ENCODE measurements around the gene NEFH. TPM values are rescaled to one million over a fixed set of nuclear protein-coding genes. Genes with fewer than 3 reads are reported as not detected.
A peak's percentile ranks its signal among the peaks of the same experiment; 100 is the strongest.
"Not testable (repeated sequence)": the region's sequence is repeated elsewhere in the genome, so short reads cannot be mapped to it uniquely, and the experiment has no call there.

NEFH gene
- 0.32 TPM for total RNA-seq

GRCh38 chr22:29479417-29480261 is at the start of gene NEFH:
TSS of gene NEFH (plus strand) at chr22:29480218. CDS start at chr22:29480263, 45 bp downstream.
- intact Hi-C loops (cut with DNase I), result no loop called here
- DNase-seq (ENCODE audit: low spot score in 2 of 2), result no peak
- no peak within 1 kb of the TSS for H3K27ac ChIP-seq
- no peak for TF ChIP-seq CTCF (IDR thresholded peaks at IDR 0.05)
- peak within 1 kb of the TSS; percentile 42 to 43 for H3K4me3 ChIP-seq
- peaks cover 7% of the 10 kb centered on the region for H3K27me3 ChIP-seq
- H3K4me1 ChIP-seq, result peaks cover 2 to 6% of the 10 kb centered on the region in 2 donors
- no peaks in the 10 kb centered on the region for H3K36me3 ChIP-seq
- H3K9me3 ChIP-seq, result no peaks in the 10 kb centered on the region

GRCh38 chr22:29431986-29432385 is 48.0 kb upstream of the NEFH start:
- H3K27ac ChIP-seq, result no peak overlapping the region
- H3K9me3 ChIP-seq, result no peaks in the 10 kb centered on the region
- no peaks in the 10 kb centered on the region for H3K36me3 ChIP-seq
- no peak overlapping the region for H3K4me3 ChIP-seq
- no peak for TF ChIP-seq CTCF (IDR thresholded peaks at IDR 0.05)
- intact Hi-C loops (cut with DNase I), result no loop called here
- H3K27me3 ChIP-seq, result no peaks in the 10 kb centered on the region
- DNase-seq (ENCODE audit: low spot score in 2 of 2), result no peak
- no peaks in the 10 kb centered on the region for H3K4me1 ChIP-seq

- Histone ChIP-seq H3K4me3 (no peak overlapping the region), H3K36me3 (no peaks in the 10 kb centered on the region), H3K27ac (no peak overlapping the region), H3K4me1 (no peaks in the 10 kb centered on the region), H3K9me3 (no peaks in the 10 kb centered on the region), H3K27me3 (no peaks in the 10 kb centered on the region)
- no peak for TF ChIP-seq CTCF (IDR thresholded peaks at IDR 0.05)
- DNase-seq (ENCODE audit: low spot score in 2 of 2), result no peak
- intact Hi-C loops (cut with DNase I), result no loop called here
Measured at GRCh38 chr22:29433856-29434255, 46.2 kb upstream of the NEFH start.

GRCh38 chr22:29434288-29434687 is 45.7 kb upstream of the NEFH start:
- Histone ChIP-seq H3K36me3 (no peaks in the 10 kb centered on the region), H3K9me3 (no peaks in the 10 kb centered on the region), H3K27ac (no peak overlapping the region), H3K27me3 (no peaks in the 10 kb centered on the region), H3K4me1 (no peaks in the 10 kb centered on the region), H3K4me3 (no peak overlapping the region)
- intact Hi-C loops (cut with DNase I), result no loop called here
- TF ChIP-seq CTCF (IDR thresholded peaks at IDR 0.05), result no peak
- DNase-seq (ENCODE audit: low spot score in 2 of 2), result no peak

- H3K27me3 ChIP-seq, result no peaks in the 10 kb centered on the region
- no peak for TF ChIP-seq CTCF (IDR thresholded peaks at IDR 0.05)
- intact Hi-C loops (cut with DNase I), result no loop called here
Measured at GRCh38 chr22:29435236-29436136, 44.5 kb upstream of the NEFH start.

GRCh38 chr22:29438283-29438682 is 41.7 kb upstream of the NEFH start, which contains the start of gene RFPL1:
TSS of gene RFPL1 (plus strand) at chr22:29438583.
- peak in 1 of 2 donors; percentile 28 for DNase-seq (ENCODE audit: low spot score in 2 of 2)
- H3K4me1 ChIP-seq; H3K27ac ChIP-seq; H3K27me3 ChIP-seq; intact Hi-C loops (cut with DNase I); H3K4me3 ChIP-seq; H3K36me3 ChIP-seq; H3K9me3 ChIP-seq: not testable (repeated sequence)

More at GRCh38 chr22:29435236-29436136, 44.5 kb upstream of the NEFH start:
- H3K27ac ChIP-seq, result no peak overlapping the region
- no peak overlapping the region for H3K4me3 ChIP-seq
- no peak for DNase-seq (ENCODE audit: low spot score in 2 of 2)
- H3K36me3 ChIP-seq, result no peaks in the 10 kb centered on the region
- no peaks in the 10 kb centered on the region for H3K9me3 ChIP-seq
- H3K4me1 ChIP-seq, result no peaks in the 10 kb centered on the region

Data from ascending aorta (tissue), 2 donors.